ENCODE measurements around the gene TMEM178B.
"Not testable (repeated sequence)": the region's sequence is repeated elsewhere in the genome, so short reads cannot be mapped to it uniquely, and the experiment has no call there.

Gene TMEM178B

DNA sequence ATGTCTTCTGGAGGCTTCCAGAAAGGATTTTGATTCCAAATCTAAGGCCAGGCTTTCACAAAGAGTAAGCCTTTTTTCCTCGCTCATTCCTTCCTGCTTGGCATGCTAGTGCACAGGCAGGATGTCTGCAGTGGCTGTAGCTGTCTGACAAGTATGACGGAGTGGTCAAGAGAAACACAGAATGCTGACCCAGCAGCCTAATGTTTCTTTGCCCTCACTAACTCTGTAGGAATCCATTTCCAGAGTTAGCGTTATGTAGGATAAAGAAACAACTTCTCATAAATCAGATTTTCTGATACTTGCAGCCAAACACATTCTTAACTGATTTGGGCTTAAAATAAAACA lies 286.5 kb downstream of the TMEM178B start:
- no peak for DNase-seq

DNA sequence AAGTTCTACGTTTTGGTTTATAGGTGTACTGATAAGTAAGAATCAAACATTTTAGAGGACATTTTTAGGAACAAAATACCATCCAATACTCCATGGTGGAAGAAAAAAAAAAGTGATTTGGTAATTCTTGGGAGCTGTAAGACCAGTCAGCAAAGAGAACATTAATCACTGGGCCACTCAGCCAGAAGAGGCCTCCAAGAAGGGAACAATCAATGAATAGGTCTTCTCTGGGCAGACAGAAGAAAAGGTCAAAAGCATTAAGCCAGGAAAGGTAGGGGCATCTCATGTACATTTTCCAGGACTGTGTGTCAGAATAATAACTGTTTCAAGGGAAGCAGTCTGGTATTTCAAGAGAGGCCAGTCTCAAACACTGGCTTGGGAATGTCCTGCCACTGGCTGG lies 286.9 kb downstream of the TMEM178B start:
- no peak for DNase-seq

DNA sequence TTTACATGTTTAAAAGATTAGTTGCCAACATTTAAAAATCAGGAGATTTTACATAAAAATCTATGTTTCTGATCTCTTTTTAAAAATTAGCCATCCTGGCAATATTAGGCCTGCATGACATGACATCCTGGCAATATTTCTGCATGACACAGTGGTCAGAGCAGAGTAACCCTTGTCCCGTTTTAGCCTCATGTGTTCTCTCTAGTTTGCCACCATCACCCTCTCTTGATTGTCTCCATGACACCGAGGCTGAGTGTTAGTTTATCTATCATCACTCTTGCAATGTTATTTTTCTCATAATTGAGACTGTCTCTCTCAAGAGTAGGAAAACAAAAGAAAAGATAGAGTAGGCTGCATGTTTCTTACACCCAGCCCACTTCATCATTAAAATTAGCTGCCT lies 287.6 kb downstream of the TMEM178B start:
- no peak for DNase-seq

DNA sequence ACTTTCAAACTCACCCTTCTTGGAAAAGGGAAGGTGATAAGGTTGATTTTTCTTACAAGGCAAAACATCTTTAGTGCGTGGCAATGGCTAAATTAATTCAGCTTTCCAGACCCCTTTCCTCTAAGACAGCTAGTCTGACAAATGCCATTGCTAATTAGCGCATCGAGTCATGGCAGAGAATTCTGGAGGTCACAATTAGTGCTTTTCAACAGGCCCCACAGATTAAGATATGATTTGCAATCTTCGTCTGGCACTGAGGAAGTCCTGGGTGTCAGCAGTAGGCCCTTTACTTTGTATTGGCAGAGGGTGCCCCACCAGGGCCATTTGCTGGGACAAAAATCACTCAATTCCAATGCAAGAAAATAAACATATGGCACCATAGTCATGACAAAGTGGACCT lies 288.1 kb downstream of the TMEM178B start:
- DNase-seq = no peak

DNA sequence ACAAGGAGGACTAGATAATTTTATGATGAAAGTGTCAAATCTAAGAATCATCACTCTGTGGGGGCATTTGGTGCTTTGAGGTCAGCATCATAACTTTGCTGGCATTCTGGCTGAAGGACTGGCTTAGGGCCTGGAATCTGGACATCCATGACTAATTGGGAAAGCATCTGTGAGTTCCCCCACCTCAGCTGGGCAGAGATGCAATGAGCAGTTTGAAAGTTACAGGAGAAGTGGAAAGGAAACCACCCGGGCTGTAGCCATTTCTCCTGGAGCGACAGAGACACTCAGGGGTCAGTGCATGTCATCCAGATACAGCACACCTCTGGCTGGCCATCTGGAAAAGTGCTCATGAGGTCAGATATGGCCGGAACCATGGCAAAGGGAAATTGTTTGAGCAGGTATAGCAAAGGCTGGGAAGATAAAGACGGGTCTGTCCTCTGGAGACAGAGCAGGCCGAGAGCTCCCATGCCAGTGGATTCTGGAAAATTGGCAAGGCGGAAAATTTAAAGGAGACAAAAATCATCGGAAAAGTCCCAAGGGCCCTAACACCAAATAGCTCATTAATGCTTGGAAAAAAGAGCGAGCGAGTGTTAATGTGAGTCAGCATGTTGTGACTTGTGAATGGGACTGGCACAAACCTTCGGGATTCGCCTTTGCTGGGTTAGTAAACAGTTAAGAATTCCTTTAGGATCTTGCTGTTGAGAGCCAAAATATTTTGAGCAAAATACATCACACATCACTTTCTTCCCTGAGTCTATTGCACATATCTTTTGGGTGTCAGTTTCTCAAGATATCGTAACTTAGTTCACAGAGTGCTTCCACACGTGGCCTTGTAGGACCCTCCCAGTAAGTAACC lies 288.9 kb downstream of the TMEM178B start:
- DNase-seq = peak; percentile 13

DNA sequence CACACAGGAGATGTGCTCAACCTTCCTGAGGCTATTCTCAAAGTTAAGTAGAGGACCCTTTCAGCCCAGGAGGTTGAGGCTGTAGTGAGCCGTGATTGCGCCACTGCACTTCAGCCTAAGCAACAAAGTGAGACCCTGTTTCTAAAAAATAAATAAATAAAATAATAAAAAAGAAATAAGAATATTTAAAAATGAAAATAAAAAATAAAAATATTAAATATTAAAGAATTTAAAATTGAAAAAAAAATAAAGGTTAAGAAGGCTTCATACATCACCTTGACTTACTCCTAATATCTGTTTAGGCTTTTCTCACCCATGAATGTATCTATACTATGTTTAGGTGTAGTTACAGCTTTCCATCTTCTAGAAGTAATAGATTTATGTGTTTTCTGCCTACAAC lies 289.9 kb downstream of the TMEM178B start:
- no peak for DNase-seq

DNA sequence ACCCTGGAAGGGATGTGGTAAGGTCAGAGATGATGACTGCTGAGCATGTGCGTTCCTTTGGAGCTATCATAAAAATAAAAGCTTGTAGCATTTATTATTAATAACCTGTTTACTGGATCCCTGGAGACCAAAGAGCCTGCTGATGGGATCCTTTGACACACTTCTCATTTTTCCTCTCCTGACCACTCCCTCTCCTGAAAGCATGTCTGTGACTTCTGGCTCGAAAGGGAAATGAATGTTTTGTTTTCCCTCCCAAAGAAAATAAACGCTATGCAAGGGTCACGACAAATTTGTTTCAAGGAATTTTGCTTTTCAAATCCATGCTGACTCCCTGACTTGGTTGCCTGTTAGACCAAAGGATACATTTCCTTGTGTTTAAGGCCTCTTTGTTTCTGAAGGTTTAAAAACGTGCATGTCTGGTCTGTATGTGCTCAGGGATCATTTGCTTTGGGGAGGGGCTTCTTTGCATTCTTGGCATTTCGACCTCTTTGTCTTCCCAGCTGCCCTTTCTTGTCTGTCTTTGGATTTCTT lies 292.3 kb downstream of the TMEM178B start:
- no peak for DNase-seq

DNA sequence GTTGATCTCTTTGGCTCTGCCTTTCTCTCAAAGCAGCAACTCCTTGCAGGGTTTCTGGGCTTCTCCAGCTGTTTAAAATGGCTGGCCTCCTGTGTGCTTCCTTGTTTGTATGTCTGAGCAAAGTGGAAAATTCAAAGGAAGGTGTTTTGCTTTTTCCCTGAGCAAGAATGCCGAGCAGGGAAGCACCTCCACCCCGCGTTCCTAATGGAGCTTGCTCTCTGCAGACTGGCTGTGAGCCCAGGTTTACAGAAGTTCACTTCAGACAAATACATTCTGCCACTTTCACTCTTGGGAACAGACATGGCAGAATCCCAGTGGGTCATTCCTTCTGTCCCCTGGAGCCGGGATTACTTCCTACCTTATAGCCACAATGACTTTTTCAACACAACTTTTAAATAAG lies 295.6 kb downstream of the TMEM178B start:
- DNase-seq = no peak

DNA sequence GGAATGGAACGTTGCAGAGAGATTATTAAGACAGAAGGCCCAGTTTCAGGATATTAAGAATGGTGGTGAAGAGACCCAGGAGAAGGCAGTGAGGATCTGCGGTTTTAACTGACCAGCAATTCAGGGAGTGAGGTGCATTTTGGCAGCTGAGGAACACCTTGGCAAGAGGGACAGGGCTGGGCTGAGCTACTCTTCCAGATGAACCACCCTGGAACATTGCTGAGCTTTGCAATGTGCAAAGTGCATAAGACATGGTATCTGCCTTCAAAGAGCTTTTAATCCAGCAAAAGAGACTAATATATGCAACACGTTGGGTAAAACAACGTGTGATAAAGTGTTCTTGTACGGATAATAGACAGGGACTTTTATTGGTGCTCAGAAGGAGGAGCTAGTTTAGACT lies 296.3 kb downstream of the TMEM178B start:
- DNase-seq = no peak

DNA sequence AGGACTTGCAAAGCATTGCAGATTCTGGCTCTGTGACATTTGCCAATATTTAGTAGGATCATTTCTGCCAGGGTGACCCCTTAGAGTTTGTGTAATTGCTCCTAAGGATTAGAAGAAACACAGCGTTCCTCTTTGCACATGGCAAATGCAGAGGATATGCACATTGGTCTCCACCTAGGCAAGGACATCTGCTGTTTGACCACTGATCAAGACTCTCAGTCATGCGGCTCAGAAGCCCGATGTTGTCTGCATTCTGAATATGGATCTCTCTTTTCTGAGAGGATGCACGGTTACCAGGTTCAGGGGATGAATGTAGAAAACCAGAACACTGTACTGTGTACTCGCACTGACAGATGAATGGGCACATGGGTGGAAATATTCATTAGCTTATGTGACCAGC lies 296.8 kb downstream of the TMEM178B start:
- DNase-seq = no peak

DNA sequence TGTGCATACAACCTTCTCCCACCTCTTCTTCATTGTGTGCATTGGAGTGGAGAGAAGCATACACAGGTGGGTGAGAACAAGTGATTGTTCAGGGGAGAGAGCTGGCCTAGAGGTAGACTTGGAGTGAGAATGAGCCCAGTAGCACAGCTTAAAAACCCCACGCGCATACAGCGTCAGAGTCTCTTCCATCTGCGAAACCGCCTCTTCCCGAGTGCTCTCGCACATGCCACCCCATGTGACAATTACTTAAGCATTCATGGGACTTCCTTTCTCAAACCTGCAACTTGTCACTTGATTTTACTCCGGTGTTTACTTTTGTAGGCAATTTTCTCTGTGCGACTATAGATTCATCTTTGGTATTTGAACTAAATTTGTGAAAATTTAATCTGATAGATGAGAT lies 300.6 kb downstream of the TMEM178B start:
- DNase-seq = no peak

DNA sequence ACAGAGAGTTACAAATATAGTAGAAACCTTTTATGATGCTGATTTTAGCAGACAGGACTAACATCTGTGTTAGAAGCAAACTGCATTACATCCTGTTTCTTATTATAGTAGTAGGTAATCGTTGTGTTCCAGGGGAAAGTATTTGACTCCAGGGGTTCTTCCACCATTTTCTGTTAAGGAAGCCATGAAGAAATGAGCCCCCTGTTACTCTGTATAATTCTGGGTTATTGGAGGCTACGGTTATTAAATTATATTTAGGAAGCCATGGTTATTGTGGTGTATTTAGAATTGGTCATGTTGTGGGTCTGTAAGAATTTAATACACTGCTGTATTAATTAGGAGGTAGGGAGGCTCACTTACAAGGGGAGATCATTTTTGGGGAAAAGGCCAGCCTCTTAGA lies 301.6 kb downstream of the TMEM178B start:
- DNase-seq = no peak

DNA sequence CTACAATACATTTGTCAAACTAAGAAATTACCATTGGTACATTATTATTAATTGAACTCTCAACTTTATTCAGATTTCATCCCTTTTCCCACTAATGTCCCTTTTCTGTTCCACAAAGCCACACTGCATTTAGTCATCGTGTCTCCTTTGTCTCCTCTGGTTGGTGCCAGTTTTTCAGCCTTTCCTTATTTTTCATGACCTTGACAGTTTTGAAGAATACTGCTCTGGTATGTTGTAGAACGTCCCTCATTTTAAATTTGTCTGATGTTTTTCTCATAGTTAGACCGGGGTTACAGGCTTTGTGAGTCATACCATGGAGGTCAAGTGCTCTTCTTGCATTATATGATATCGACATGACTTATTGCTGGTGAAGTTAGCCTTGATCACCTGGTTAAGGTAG lies 304.0 kb downstream of the TMEM178B start:
- no peak for DNase-seq

DNA sequence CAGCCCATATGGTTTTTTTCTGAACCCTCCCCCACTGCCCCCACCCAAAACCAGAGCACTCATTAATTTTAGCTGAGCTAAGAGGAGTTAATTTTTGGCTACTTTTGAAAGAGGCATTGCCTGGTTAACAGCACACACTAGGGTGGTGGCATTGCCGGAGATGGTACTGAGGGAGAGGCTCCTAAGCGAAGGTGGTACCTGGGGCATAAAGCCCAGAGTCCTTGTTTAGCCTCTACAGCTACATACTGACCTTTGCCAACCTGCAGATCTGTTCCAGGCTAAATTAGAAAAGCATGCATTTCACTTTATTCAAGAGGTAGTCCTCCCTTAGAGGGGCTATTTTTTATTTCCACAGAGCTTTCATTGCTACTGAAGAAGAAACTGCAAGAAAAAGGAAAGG lies 304.5 kb downstream of the TMEM178B start:
- DNase-seq = no peak

DNA sequence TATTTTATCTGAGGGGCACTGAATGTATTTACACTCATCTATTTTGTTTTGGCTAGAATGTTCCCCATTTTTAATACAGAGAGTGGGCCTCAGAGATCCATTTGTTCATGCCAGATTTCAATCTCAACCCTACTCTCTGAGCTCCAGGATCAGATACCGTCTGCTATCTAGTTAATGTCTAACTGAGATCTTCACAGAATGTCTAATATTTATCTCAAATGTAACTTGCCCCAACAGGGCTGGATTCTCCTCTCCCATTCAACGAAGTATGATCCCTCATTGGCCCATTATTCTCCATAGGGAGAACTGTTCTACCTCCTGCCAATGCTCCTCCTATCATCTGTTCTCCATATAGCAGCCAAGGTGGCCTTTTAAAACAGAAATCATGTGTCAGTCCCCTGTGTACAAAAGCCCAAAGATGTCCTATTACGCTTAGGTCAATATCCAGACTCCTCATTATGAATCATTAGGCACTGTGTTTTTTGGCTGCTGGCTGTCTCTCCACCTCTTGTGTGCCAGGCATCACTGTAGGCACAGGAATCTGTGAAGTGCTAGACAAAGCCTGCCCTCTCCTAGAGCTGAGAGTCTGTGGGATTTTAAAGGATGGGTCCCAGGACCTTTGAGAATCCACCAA lies 308.0 kb downstream of the TMEM178B start:
- no peak for DNase-seq

DNA sequence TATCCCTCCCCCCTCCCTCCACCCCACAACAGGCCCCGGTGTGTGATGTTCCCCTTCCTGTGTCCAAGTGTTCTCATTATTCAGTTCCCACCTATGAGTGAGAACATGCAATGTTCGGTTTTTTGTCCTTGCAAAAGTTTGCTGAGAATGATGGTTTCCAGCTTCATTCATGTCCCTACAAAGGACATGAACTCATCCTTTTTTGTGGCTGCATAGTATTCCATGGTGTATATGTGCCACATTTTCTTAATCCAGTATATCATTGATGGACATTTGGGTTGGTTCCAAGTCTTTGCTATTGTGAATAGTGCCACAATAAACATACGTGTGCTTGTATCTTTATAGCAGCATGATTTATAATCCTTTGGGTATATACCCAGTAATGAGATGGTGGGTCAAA lies 309.5 kb downstream of the TMEM178B start:
- not testable (repeated sequence) for DNase-seq

DNA sequence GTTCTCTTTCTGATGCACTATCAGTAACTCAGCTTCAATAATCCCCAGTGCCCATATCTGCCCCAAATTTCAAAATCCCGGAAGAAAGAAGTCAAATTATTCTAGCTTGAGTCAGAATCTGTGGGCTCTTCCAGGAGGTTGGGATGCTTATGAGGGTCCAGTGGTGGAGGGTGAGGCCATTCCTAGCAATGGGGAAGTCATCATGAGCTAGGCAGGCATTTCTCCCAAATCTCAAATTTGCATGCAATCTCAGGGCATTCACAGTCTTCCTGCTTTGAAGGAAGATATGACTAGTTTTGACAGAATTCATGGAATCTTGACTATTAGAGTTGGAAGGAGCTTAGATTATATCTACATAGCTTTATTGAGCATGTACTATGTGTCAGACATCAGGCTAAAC lies 313.0 kb downstream of the TMEM178B start:
- no peak for DNase-seq

DNA sequence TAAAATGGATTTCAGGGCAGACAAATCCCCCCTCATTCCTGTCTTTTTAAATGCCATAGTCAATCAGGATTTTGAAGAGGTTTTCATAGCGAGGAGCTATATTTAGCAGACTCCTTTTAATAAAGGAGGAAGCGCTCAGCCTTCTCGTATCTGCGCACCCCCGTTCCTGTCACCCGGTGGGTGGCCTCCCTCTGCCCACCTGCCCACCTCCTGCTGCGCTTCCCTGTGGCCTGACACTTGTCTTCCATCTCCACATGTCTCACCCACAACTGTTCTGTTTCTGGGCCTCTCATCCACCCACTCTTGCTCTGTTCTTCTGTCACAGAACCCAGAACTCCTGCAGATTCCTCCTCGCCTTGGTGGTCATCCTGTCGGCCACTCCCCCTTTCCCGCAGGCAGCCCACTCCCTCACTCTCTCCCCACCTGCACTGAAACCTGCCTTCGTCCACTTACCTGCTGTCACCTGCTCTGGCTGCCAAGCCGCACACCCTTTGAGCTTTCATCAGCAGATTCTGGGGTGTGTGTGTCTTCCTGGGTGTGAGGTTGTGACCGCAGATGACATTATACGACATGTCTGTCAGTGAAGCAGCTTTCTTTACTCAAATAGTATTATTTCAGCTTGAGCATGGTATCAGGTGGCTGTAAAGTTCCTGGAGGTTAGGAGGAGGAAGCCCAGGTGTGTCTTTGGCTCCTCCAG lies 313.8 kb downstream of the TMEM178B start:
- DNase-seq = no peak

DNA sequence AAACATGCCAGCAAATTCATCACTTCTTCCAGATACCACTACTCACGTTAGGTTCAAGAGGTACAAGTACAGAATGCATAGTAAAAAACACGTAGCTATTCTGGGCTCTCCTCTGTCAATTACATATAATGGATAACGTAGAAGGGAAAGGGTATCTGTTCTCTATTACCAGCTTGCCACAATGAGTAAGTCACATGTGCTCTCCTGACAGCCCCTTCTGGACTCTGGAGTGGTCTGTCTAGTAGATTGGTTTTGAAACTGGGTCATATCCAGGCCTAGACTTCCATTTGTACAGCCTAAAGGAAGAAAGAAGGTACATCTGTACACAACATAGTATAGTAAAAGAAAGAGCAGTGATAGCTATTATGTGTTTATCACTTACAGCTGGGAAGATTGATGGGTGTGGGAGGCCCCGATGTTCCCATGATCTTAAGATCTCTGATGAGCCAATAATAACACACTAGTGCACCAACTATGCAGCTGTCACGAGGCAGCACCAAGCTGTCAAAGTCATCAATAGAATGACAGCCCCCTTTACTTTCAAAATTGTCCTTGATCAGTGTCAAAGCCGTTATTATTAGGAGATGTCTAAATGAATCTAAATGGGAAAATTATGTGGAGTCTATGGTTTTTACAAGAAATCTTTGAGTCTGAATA lies 315.4 kb downstream of the TMEM178B start:
- DNase-seq = no peak

DNA sequence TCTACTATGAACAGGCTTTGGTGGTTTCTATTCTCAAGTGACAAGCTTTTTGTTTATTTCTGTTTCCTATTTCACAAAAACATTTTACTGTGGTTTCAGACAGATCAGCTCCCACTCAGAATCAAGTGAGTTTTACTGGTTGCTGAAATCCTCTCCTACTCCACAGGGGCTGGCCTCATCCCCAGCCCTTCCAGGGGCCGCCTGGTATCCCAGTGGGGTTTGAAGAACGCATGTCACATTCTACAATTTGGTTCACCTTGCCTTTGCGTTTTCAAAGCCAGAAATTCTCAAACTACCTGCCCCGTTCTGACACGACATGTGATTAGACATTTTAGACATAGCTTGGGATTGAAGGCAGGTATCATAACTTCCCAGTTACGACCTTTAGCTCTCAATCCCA lies 316.5 kb downstream of the TMEM178B start:
- DNase-seq = no peak

DNA sequence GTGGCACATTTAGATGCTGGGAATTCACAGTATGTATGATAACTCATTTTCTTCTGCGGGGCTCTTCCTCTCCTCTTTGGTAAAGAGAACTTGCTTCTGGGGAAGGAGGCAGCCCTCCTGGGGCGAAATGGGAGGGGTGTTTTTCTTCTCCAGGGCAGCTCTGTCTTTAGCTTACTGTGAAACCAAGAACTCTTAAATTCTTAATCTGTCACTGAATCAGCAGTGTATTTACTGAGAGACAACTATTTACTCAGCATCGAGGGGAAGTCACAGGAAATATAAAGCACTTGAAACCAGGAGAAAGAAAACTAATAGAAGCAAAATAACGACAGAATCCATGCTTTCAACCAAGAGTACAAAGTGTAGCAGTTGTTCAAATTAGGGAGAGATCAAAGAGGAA lies 319.2 kb downstream of the TMEM178B start:
- no peak for DNase-seq

DNA sequence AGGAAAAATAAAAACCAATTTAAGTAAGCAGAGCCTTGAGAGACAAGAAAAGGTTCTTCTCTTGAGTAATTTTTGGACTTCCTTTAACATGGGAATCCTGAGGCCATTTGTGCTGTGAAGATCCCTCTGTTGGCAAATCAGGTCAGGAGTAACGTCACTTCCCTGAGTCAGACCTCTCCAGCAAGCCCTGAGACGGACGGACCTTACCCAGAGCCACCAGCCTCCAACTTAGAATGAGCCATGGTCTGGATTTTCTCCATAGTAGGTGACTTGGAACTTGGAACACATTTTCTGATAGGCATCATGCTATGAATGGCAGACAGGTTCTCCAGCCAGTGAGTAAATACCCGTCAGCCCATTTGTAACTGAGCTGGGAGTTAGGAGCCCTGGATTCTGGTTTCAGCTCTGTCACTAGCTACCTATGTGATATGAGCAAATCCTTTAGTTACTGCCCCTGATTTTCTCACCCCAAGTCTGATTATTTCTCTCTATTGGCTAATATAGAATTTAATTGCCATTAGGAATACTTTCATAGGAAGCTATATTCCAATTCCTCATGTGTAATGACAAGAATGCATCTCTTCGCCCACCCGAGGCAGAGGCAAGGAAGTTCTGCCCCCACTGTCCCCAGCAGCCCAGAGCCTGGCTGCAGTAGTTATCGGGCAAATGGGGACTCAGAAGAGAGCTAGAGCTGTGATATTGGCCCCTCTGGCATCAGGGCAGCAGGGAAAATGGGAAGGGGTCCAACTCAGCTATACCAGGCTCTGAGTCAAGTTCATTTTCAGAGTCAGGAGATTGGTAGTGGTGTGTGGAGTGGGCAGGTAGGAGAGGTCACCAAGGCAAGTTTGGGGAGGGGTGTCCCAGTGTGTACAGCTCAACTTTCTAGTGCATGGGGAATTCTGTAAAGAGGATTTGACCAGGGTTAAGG lies 323.6 kb downstream of the TMEM178B start:
- no peak for DNase-seq

Measured in 8988T (cell line).